Fibroblast of lung (primary cell): ENCODE data around the gene PPIP5K2.

Experiments used
- CTCF ChIP-seq, 2 donors: IDR thresholded peaks in 1 of 2; conservative IDR thresholded peaks in 1 of 2; 1 replicate in 1 of 2; 2 replicates in 1 of 2; pipeline ENCODE4 v1.5.1; 2011 to 2012; ENCODE audit warnings: low read length in 2 of 2, control low read depth in 1 of 2, inconsistent platforms in 1 of 2, low read depth in 1 of 2, mild to moderate bottlenecking in 1 of 2
- EZH2 ChIP-seq: IDR thresholded peaks from 2 replicates; pipeline ENCODE4 v1.5.1; 2012; ENCODE audit warnings: low read length, control low read depth, mild to moderate bottlenecking; ENCODE audit errors: missing control alignments

GRCh38 chr5:103117471-103117991 is 2.6 kb upstream of the PPIP5K2 start:
- TF ChIP-seq CTCF (conservative IDR thresholded peaks at IDR 0.05 in 1 of 2, IDR thresholded peaks at IDR 0.05 in 1 of 2; ENCODE audit: low read depth in 1 of 2, low read length in 2 of 2) (no peak), EZH2 (no peak)
